ENCODE measurements around the gene ZNF341. TPM values are rescaled to one million over a fixed set of nuclear protein-coding genes. Genes with fewer than 3 reads are reported as not detected.

The ZNF341 gene
- polyA plus RNA-seq, 1 donor (not counting 4 experiments of a cell fraction or from before 2014, with no cell fraction given), result 1.7 TPM

- H3K36me3 ChIP-seq (ENCODE audit: control insufficient read depth in 2 of 2, extremely low read depth in 1 of 2, insufficient read depth in 2 of 2, low read length in 2 of 2), result no peaks in the 10 kb centered on the region
- no peak overlapping the region for H3K27ac ChIP-seq (ENCODE audit: control insufficient read depth, insufficient read depth, low read length)
- H4K20me1 ChIP-seq (ENCODE audit: control insufficient read depth, extremely low read depth, insufficient read depth, low read length), result no peaks in the 10 kb centered on the region
- no peak overlapping the region for H3K4me3 ChIP-seq (ENCODE audit: control insufficient read depth in 2 of 3, extremely low read depth in 1 of 3, insufficient read depth in 2 of 3, low read depth in 1 of 3, low read length in 3 of 3)
- dilution Hi-C loops (cut with MboI; ENCODE audit: extremely low pct_ligation_motif_present, low sequenced_read_pairs), result no loop called here
- no peaks in the 10 kb centered on the region for H3K9me1 ChIP-seq (ENCODE audit: control insufficient read depth, extremely low read depth, insufficient read depth, low read length)
- peaks cover 9% of the 10 kb centered on the region for H3K4me1 ChIP-seq (ENCODE audit: control insufficient read depth, extremely low read depth, insufficient read depth, low read length)
- H3K4me2 ChIP-seq (ENCODE audit: control insufficient read depth, extremely low read depth, insufficient read depth, low read depth, low read length), result no peak overlapping the region
- no peak overlapping the region for H3K9ac ChIP-seq (ENCODE audit: control insufficient read depth, extremely low read depth, insufficient read depth, low read length)
- H3K79me2 ChIP-seq (ENCODE audit: control insufficient read depth, insufficient read depth, low read length), result no peaks in the 10 kb centered on the region
- FAIRE-seq (no peak), DNase-seq (ENCODE audit: low read depth, low spot score) (no peak)
- TF ChIP-seq EZH2 (IDR thresholded peaks at IDR 0.05; ENCODE audit: low read length), result no peak
- no peak for TF ChIP-seq CTCF (optimal IDR thresholded peaks at IDR 0.05 in 1 of 3, IDR thresholded peaks at IDR 0.05 in 1 of 3, conservative IDR thresholded peaks at IDR 0.05 in 1 of 3; ENCODE audit: extremely low read depth in 1 of 3, insufficient read depth in 2 of 3, low read length in 3 of 3)
- no peaks in the 10 kb centered on the region for H3K9me3 ChIP-seq (ENCODE audit: control insufficient read depth, low read depth, low read length)
- no peak overlapping the region for H2AFZ ChIP-seq (ENCODE audit: control insufficient read depth, low read length)
- H3K27me3 ChIP-seq (ENCODE audit: control insufficient read depth, extremely low read depth, insufficient read depth, low read length), result no peaks in the 10 kb centered on the region
Measured at GRCh38 chr20:33781945-33782344, 50.1 kb downstream of the ZNF341 start.

- no peak for TF ChIP-seq EZH2 (IDR thresholded peaks at IDR 0.05; ENCODE audit: low read length)
- no peak for TF ChIP-seq CTCF (optimal IDR thresholded peaks at IDR 0.05 in 1 of 3, IDR thresholded peaks at IDR 0.05 in 1 of 3, conservative IDR thresholded peaks at IDR 0.05 in 1 of 3; ENCODE audit: extremely low read depth in 1 of 3, insufficient read depth in 2 of 3, low read length in 3 of 3)
- dilution Hi-C loops (cut with MboI; ENCODE audit: extremely low pct_ligation_motif_present, low sequenced_read_pairs), result no loop called here
- Histone ChIP-seq H3K27ac (ENCODE audit: control insufficient read depth, insufficient read depth, low read length) (no peak overlapping the region), H3K79me2 (ENCODE audit: control insufficient read depth, insufficient read depth, low read length) (no peaks in the 10 kb centered on the region), H3K4me2 (ENCODE audit: control insufficient read depth, extremely low read depth, insufficient read depth, low read depth, low read length) (no peak overlapping the region), H3K9me1 (ENCODE audit: control insufficient read depth, extremely low read depth, insufficient read depth, low read length) (no peaks in the 10 kb centered on the region), H3K36me3 (ENCODE audit: control insufficient read depth in 2 of 2, extremely low read depth in 1 of 2, insufficient read depth in 2 of 2, low read length in 2 of 2) (no peaks in the 10 kb centered on the region), H3K4me1 (ENCODE audit: control insufficient read depth, extremely low read depth, insufficient read depth, low read length) (peaks cover 8% of the 10 kb centered on the region), H3K9me3 (ENCODE audit: control insufficient read depth, low read depth, low read length) (no peaks in the 10 kb centered on the region), H4K20me1 (ENCODE audit: control insufficient read depth, extremely low read depth, insufficient read depth, low read length) (no peaks in the 10 kb centered on the region), H3K4me3 (ENCODE audit: control insufficient read depth in 2 of 3, extremely low read depth in 1 of 3, insufficient read depth in 2 of 3, low read depth in 1 of 3, low read length in 3 of 3) (no peak overlapping the region), H3K27me3 (ENCODE audit: control insufficient read depth, extremely low read depth, insufficient read depth, low read length) (no peaks in the 10 kb centered on the region), H3K9ac (ENCODE audit: control insufficient read depth, extremely low read depth, insufficient read depth, low read length) (no peak overlapping the region), H2AFZ (ENCODE audit: control insufficient read depth, low read length) (no peak overlapping the region)
- no peak for DNase-seq (ENCODE audit: low read depth, low spot score)
- no peak for FAIRE-seq
Measured at GRCh38 chr20:33783256-33783655, 51.5 kb downstream of the ZNF341 start.

Measured in keratinocyte (primary cell).